Stimulated activated CD4-positive, alpha-beta T cell treated with anti-CD3 and anti-CD28 coated beads, Interleukin-15, amount 100 ng/mL, for 48 hours (primary cell): ENCODE data around the gene TOMM5.
A peak's percentile ranks its signal among the peaks of the same experiment; 100 is the strongest.

Source experiments
- DNase-seq, 2 donors: peaks; one replicate each; pipeline ENCODE4 v3.0.0-alpha.2; 2020; ENCODE audit warnings: low read depth in 2 of 2

TOMM5 gene

DNA sequence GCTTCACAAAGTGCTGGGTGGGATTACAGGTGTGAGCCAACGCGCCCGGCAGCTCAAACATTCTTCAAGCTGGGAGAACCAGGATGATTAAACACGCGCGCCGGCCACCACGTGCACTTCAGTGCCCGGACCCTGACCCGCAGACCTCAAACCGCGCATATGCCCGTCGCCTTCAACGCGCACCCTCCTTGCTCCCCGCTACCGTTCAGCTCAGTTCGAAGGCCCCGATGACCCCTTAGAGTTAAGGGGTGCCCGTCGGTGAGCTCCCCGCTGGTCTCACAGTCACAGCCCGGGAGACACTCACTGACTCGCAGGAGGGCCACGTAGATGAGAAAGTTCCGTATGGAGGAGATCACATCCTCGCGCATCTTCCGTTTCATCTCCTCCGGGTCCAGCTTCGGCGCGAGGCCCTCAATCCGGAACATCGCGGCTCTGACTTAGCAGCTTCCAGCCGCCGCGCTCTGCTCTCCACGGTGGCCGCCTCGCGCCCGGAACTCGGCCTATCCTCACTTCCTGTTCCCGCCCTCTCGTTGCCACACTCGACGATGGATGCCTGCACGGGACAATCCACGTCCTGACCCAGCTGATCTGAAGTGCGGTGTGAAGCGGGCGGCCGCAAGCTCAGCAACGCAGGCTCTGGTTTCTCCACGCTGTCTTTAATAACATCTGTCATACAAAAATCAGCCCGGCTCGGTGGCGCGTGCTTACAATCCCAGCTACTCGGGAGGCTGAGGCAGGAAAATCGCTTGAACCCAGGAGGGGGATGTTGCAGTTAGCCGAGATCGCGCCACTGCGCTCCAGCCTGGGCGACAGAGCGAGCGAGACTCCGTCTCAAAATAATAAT lies at the start of gene TOMM5:
TOMM5 (minus strand) TSS at position 490 of the 844 bp plus-strand sequence; CDS start at position 425, 65 bp downstream.
- peak; percentile 88 to 89 for DNase-seq

DNA sequence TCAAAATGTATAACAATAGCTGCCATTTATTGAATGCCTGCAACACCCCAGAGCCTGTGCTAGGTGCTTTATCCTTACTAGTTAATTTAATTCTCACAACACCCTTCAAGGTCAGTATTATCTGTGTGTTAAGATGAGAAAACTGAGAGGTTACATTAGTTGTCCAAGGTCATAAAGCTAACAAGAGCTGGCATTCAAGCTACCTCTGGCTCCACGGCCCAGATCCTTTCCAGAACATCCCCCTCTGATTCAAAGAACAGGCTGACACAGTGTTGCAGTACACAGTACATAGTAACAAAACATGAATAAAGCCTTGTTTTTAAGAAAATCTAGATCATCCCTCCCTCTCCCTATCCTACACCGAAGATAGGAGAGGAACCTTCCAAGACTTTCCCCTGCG lies 48.9 kb upstream of the TOMM5 start:
- no peak for DNase-seq

DNA sequence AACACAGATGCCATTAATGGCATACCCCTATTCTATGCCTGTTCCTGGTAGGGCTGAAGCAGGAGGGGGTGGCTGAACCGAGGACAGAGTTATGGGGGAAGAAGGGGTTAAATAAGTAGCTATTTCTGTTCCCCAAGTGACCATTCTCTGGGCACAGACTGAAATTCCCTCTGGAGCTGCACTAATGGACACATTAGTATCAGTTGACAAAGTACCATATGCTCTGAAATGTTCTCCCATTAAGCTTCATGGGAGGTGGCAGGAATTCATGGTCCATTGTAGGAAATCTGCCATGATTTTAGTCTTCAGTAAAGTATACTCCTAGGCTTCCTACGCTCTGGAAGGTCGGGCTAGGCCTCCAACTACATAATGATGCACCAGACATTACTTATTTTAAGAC lies 47.8 kb upstream of the TOMM5 start:
- DNase-seq = no peak

DNA sequence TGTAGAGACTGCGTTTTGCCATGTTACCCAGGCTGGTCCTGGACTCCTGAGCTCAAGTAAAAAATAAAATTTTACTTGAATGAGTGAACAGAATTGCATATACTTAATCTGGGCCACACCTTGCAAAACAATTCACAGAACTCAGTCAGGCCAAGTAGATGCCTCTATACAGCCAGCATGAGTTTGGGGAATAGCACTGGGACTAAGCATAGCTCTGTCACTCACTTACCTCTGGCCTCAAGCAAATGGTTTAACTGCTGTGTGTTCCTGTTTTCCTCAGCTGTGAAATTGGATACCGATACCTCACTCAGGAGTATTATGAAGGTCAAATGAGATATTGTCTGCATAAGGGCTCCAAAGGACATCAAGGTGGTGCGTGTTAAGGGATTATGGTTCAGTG lies 47.4 kb upstream of the TOMM5 start:
- no peak for DNase-seq

DNA sequence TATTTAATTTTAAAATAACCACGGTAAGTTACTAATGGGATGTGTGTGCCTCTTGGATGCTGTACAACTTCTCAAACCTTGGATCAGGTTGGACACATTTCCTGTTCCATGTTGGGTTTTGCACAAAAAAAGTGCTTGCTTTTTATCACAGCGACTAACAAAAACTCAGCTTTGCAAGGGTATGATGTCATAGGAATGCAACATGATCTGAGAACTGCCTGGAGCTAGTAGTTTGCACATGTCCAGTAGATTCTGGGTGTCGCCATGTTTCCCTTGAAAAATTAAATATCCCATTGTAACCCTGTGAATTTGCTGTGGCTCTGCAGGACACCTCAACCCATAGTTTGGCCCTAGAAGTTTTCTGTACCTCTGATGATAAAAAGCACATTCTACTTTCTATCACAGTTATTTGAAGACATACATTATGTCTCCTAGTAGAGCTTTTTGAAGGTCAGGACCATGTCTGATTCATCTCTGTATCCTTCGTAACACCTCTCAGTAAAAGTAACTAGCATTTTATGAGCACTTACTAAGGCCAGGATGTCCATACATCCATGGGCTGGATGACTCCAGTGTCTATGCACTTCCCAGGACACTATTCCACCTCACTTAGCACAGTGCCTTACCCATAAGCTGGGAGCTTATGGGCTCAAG lies 46.8 kb upstream of the TOMM5 start:
- no peak for DNase-seq

DNA sequence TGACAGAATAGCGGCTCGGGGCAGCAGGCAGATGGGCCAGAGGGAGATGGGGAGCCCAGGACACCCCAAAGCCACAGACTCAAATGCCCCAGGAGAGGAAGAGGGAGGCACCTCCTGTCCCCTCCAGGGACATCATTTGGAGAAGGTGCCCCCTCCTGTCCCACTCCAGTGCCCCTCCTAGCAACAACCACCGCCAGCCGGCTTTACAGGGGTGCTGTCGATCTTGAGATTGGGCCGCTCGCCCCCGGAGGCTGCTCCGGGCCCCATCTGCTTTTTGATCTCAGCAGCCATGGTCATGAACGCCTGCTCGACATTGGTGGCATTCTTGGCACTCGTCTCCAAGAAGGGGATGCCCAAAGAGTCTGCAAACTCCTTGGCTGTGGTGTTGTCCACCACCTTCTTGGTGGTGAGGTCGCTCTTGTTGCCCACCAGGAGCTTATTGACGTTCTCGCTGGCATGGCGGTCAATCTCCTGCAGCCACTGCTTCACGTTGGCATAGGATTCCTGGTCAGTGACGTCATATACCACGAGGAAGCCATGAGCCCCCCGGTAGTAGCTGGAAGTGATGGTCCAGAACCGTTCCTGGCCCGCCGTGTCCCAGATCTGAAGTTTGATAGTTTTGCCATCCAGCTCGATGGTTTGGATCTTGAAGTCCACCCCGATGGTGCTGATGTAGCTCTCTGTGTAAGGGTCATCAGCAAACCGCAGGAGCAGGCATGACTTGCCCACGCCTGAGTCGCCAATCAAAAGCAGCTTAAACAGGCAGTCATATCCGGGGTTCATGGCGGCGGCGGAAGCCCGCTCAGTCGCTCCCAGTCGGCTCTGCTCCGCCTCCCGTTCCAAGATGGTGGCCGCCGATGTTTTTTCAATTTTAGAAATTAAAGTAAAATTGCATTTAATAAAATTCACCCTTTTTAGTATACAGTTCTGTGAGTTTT lies 44.4 kb upstream of the TOMM5 start:
- no peak for DNase-seq

DNA sequence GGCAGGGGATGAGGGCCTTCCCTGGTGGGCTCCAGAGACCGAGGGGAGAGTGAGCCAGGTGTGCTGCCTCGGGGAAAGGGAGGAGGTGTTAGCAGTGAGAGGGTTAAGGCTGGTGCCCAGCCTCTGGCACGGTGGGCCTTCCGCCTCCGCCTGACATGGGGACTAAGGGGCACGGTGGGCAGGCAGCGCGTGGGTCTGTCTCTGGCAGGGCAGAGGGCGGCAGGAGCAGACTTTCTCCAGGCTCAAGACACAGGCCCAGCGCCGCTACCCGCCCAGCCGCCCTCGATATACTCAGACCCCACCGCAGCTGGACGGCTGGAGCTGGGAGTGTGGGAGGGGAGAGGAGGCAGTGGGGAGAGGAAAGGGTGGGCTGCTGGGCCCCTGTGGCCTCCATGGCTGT lies 43.4 kb upstream of the TOMM5 start:
- DNase-seq = no peak

DNA sequence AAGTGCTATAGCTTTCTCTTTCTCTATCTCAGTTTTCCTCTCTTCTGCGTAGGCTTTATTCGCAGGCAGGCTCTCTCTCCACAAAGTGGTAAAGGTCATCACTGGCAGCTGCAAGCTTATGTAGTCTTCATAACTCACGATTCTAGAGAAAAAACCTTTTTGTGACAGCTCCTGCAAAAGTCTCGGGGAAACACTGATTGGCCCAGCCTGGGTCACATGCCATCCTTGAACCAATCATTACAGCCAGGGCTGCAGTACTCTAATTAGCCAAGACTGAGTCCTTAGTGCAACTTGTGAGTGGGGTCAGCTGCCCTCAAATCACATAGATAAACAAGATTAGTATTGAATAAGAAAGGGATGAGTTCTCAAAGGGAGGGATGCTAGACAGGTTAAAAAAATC lies 40.1 kb upstream of the TOMM5 start:
- DNase-seq = no peak

DNA sequence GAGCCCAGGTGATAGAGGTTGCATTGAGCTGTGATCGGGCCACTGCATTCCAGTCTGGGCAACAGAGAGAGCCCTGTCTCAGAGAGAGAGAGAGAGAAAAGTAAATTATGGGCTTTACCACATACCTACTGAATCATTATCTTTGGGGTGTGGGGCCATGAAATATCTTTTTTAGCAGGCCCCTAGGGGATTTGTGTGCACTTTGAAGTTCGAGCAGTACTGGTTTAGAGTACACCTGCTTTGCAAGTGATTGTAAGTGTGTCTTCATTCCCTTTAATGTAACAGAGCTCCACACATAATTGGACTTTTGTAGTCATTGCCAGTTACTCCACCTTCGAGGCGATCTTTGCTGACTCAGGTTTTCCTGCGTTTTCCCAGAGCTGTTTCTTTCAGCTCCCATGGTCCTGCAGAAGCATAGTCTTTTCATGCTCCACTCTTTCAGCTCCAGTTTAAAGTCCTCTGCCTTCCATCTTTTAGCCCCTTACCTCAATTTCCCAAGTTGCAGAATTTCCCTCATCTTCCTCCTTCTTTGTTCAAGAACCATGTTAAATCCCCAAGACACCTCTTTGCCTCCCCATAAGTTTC lies 34.4 kb upstream of the TOMM5 start:
- DNase-seq = no peak

DNA sequence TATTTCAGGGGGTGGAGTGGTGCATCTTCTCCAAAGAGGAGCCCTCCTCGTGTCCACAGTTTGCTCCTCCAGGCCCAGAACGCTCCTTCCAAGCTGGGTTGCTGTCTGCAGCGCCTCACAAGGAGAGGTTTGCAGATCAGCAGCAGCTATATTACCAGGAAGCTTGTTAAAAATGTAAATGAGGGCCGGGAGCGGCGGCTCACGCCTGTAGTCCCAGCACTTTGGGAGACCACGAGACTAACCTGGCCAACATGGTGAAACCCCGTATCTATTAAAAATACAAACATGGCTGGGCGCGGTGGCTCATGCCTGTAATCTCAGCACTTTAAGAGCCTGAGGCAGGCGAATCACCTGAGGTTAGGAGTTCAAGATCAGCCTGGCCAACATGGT lies 33.4 kb upstream of the TOMM5 start:
- no peak for DNase-seq

DNA sequence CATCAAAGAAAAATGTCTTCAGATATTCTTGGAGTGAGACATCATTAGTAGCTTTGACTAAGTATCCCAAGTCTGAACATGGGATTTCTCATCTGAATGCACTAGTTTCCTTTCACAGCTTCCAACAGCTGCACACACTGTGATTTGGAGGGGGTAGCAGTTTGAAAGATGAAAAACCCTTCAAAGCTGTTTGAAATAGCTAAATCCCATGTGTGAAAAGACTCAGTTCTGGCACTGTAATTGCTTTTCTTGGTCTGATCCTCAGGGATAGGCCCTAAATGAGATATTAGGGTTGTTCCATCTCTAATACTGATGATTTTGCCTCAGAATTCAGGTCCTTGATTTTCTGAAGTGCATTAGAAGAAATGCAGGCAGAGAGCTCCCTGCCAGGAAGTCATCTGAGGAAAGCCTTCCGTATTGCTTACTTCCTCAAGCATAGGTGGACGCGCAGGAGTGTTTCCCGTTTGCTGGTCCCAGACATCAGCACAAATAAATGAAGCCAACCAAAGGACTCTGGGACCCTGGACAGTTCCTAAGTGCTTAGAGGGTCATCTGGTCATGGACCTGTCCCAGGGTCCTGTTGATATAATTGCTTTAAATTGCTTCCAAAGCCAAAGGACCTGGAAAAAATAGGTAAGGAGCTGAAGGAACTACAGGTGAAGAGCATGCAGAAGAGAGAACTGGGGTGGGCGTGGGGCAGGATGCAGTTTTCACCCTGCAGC lies 32.8 kb upstream of the TOMM5 start:
- no peak for DNase-seq

DNA sequence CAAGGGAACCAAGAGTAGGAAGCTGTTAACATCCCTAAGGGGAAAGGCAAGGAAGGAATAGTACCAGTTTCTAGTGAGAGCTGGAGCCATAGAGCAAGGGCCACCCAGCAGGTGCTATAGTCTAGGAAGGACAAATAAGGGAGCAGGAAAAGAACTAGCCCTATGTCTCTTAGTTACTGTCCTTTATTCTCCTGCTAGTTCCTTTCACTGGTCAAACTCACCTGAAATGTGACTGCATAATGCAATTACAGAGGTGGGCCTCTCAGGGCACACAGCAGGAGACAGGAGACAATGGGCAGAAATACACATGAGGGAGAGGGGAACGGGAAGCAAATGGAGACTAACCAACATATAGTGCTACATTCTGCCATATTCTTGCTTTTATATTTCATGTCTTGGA lies 31.7 kb upstream of the TOMM5 start:
- no peak for DNase-seq

DNA sequence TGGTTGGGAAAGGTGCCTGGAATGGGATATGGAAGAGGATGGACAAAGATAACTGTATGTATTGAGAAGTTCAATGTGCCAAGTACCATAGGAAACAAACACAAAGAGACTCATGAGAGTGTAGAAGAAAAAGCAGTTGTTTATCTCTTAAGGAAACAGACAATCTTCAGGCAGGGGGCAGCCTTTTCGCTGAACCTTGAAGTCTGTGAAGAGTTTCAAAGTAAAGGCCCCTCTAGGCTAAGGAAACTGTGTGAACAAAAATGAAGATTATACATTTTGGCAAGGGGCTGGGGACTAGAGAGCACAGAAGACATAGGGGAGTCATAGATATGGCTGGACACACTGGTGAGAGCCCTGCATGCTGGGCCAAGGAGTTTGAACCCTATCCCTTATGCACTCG lies 30.9 kb upstream of the TOMM5 start:
- no peak for DNase-seq

DNA sequence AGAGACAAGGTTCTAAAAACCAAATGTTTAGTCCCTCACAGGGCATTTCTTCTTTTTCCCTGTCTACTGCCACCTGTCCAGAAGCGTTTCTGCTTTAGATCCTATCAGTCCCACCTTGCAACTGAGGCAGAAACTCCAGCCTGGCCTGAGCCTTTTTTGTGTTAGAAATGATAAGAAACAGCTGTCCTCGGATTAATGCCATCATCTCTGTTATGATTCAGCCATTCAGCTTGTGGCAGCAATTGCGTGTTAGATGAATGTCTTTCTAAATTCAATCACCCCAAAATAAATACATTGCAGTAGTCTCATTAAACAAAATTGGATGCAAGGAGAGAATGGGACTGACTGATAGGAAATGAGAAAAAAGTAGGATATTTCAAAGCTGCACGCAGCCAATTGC lies 30.1 kb upstream of the TOMM5 start:
- no peak for DNase-seq

DNA sequence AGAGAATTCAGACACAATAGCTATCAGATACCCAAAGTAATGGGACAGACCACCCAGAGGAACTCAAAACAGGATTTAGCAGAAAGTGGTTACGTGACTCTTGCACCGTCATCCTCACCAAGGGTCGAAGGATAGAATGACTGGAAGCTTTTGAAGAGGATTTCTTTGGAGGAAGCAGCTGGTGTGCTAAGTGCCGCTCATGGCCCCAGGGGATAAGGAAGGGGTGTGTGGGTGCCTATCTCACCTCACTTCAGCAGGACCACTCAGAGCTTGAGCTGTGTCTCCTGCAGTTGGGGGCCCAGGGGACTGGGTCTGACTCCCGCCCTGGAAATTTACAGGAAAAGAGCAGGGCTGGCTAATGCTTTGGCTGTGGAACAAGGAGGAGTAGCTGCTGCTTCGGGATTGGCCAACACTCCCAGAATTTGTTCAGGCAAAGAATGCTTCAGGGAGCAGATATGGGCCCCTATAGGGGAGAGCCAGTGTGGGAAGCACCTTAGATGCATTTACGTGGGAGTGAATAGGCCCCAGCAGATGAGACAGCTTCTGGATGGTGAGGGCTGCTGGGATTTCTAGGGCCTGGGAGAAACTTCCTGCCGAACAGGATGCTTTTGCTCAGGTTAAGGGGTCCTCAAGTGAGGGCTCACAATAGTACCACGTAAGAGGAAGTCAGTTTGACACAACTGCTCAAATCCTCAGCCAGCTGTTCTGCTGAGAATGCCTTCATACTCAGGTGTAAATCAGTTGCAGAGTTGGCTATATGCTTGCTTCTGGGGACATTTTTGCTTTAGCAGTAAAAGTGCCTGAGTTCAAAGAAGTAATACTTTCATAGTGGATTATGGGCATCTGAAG lies 29.1 kb upstream of the TOMM5 start:
- DNase-seq = no peak

DNA sequence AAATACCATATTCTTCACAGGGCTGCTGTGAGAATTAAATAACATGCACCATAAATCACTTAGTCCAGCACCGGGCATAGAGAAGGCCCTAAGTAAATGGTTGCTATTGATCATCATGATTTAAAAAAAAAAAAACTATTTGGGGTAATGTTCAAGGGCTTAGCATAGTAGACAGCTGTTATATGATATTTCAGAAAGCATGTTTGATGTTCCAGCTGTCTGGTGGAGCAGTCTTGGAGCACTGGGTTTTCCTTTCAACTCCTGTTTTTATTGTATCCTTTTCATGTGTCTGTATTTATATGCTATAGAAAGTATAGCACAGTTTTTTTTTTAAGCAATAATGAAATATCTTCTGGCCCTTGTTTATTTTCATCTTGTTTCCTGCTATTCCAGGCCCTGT lies 28.0 kb upstream of the TOMM5 start:
- DNase-seq = no peak

DNA sequence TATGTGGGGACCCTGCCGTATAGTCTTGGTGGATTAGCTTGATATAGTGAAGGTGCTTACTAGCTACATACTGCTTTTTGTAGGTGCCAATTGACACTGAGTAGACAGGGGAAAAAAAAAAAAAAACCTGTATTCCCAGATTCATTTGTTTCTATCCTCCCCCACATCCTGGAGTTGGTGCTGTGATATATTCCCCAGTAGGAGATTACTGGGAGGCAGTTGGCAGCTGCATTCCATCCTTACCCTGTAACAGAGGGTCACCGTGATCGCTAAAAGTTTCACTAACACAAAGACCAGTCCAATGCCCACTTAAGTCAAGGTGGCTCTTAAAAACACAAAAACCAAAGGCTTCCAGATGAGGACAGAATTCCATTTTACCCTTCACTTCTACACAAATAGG lies 27.4 kb upstream of the TOMM5 start:
- no peak for DNase-seq

DNA sequence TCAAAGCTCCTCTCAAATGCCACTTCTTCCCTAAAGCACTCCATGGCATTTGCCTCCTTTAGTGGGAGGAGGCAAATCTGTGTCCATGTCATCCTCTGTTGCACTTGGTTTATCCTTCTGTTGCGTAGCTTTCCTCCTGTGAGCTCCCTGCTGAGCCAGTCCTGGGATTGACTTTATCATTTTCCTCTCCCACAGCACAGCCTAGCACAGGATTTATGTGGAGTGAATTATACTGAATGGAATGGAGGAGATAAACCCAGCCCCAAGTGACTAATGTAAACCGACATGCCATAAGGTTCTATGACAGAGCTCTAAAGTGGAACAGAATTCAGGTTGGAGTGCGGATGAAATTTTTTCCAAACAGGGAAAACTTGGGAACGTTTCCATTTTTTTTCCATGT lies 26.4 kb upstream of the TOMM5 start:
- DNase-seq = no peak

DNA sequence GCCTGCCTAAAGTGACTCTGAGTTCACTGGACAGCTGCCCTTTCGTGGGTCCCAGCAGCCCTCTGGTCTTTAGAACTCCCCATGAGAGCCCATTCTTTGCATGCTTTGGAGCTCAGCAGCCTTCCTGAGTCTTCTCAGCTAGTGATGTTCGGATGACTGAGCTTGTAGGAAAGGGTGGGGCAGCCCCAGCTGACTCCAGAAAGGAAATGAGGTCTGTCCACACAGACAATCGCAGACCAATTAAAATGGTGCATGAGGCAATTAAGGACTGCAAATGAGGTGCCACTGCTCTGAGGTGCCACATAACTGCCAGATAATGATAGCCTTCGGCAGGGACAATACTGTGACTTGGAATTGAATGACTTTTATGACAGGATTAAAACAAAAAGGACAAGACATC lies 25.4 kb upstream of the TOMM5 start:
- no peak for DNase-seq

DNA sequence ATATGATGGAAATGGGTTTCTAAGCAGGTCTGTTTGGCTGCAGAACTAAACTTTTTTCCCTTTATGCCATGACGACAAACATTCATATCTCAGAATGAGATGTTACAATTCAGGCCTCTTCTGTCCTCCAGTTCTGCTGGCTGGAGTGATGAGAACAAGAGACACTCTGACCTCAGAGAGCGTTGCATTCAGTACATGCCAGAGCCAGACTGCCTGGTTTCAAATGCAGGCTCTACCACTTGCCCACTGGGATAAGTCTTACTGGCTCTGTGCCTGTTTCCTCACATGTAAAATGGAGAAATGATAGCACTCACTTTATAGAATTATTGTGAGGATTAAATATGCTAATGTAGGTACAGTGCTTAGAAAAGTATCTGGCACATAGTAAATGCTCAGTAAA lies 24.8 kb upstream of the TOMM5 start:
- no peak for DNase-seq
